Measurements from ENCODE around the gene CFHR5.

GRCh38 chr1:197027359-197027758 lies 50.0 kb downstream of the CFHR5 start:
- no peak for TF ChIP-seq POLR2AphosphoS5 (IDR thresholded peaks at IDR 0.05; ENCODE audit: low read depth)
- no peak for TF ChIP-seq CTCF (conservative IDR thresholded peaks at IDR 0.05; ENCODE audit: low read depth in 2 of 2)
- no peak for TF ChIP-seq EZH2 (IDR thresholded peaks at IDR 0.05; ENCODE audit: low read depth, unreplicated experiment)
- TF ChIP-seq ZNF462 (CRISPR knock-in tag; IDR thresholded peaks at IDR 0.05) = no peak
- TF ChIP-seq EZH2phosphoT487 (IDR thresholded peaks at IDR 0.05; ENCODE audit: unreplicated experiment) = no peak
- no peak for TF ChIP-seq ZNF331 (CRISPR knock-in tag; IDR thresholded peaks at IDR 0.05; ENCODE audit: low read depth)
- no peak for TF ChIP-seq REST (IDR thresholded peaks at IDR 0.05; ENCODE audit: unreplicated experiment)
- no peak for TF ChIP-seq CREB1 (CRISPR knock-in tag; IDR thresholded peaks at IDR 0.05; ENCODE audit: low read depth)
- no peak for TF ChIP-seq STAT1 (IDR thresholded peaks at IDR 0.05; ENCODE audit: unreplicated experiment)
- no peak for TF ChIP-seq NANOG (IDR thresholded peaks at IDR 0.05; ENCODE audit: borderline replicate concordance)
- no peak for TF ChIP-seq ZNF114 (CRISPR knock-in tag; IDR thresholded peaks at IDR 0.05)
- no peak for TF ChIP-seq JUNB (IDR thresholded peaks at IDR 0.05; ENCODE audit: unreplicated experiment)

Measured in GM23338 (cell line).